T-helper 2 cell treated with Interferon-gamma antibody and Interleukin-4, amounts not matched to agents 100 ng/mL and 5 ng/mL, for 36 hours (primary cell): ENCODE measurements around the gene PTPRS. TPM values are rescaled to one million over a fixed set of nuclear protein-coding genes. Genes with fewer than 3 reads are reported as not detected.
"Not testable (repeated sequence)": the region's sequence is repeated elsewhere in the genome, so short reads cannot be mapped to it uniquely, and the experiment has no call there.

Experiments
- intact Hi-C: fragments of 100-400 bp; cut with micrococcal nuclease; formaldehyde crosslinking; loops from one replicate; pipeline ENCODE4 v1.15.1; 2023
- total RNA-seq: library from RNA; stranded (reverse); gene quantifications from 2 replicates; pipeline ENCODE4 v1.2.3, GENCODE V29; 2022

The PTPRS gene
- total RNA-seq, 1 donor from 2014 or later: 0.16 TPM

DNA sequence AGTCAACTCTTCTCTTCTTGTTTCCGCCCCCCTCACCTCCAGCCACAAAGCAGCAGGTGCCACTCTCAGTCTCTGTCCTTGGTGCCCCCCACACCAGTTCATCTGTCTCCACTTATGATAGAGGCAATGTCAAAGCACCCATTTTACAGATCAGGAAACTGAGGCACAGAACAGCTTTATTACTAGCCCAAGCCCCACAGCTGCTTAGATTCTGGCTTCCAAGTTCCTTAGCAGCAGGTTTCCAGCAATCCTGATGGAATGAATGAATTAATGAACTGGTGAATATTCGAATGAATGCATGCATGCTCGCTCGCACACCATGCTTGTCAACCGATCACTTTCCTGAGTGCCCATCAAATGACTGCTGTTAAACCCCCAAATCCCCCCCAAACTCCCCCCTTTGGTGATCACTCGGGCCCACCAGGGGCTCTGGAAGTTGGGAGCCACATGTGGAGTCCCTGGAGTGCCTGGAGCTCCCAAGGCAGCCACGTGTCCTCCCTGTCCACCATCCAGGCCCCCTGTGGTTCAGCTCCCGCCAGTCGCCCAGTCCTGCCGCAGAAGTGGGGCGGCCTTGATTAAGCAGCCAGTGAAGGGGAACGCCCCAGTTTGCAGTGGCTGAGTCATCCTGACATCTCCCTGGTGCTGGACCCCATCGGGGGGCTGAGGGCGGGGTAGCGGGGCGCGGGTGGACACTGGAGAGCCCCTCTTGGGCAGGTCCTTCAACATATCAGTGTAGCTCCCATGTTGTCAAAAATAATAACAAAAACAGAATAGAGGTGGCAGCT is 6.8 kb downstream of the PTPRS start:
- intact Hi-C loops: no loop called here

GRCh38 chr19:5332501-5332900 is 8.1 kb downstream of the PTPRS start:
- intact Hi-C loops: no loop called here

GRCh38 chr19:5331790-5332189 is 8.8 kb downstream of the PTPRS start:
- intact Hi-C loops: no loop called here

GRCh38 chr19:5330307-5330720 is 10.3 kb downstream of the PTPRS start:
- intact Hi-C loops: no loop called here

DNA sequence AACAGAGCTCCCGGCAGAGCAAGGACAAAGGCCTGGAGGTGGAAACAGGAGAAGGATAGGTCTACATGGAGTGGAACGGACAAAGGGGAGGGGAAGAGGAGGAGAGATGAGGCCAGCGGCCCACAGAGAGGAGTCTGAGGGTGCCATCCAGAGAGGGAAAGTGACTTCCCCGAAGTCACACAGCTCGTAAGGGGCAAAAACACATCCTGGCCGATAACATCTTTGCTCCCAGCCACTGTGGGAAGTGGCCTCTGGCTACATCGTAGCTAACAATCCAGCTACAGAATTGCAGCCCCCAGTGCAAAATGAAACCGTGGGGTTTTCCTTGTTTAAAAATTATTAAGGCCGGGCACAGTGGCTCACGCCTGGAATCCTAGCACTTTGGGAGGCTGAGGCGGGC is 11.5 kb downstream of the PTPRS start:
- intact Hi-C loops: no loop called here

- intact Hi-C loops: not testable (repeated sequence)
These were observed 12.2 kb downstream of the PTPRS start for GRCh38 chr19:5328407-5328806.

- intact Hi-C loops: no loop called here
These were observed 13.5 kb downstream of the PTPRS start for GRCh38 chr19:5326986-5327623.

DNA sequence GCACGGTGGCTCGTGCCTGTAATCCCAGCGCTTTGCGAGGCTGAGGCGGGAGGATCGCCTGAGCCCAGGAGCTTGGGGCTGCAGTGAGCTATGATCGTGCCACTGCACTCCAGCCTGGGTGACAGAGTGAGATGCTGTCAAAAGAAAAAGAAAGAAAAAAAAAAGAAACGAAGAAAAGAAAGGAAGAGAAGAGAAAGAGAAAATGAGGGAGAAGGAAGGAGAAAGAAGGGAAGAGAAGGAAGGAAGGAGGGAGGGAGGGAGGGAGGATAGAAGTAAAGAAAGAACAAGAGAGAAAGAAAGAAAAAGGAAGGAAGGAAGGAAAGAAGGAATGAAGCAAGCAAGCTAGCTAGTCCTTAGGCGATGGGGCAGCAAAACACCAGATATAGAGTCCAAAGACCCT is 14.1 kb downstream of the PTPRS start:
- intact Hi-C loops: no loop called here

DNA sequence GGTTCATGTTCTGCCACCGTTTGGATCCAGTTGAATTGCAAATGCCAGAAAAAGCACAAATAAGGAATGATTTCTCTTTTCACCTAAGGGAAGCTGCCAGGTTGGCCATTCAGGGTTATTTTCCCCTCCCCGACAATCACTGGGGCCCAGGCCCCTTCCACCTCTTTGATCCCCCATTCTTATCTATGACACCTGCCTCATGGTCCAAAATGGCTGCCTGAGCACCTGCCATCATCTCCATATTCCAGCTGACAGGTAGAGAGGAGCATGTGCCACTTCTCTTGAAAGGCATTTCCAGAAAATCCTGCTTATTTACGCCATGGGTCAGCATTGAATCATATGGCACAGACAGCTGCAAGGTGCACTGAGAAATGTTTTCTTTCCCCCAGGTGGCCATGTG is 15.7 kb downstream of the PTPRS start:
- intact Hi-C loops: no loop called here

GRCh38 chr19:5323475-5323811 is 17.2 kb downstream of the PTPRS start:
- intact Hi-C loops: no loop called here

DNA sequence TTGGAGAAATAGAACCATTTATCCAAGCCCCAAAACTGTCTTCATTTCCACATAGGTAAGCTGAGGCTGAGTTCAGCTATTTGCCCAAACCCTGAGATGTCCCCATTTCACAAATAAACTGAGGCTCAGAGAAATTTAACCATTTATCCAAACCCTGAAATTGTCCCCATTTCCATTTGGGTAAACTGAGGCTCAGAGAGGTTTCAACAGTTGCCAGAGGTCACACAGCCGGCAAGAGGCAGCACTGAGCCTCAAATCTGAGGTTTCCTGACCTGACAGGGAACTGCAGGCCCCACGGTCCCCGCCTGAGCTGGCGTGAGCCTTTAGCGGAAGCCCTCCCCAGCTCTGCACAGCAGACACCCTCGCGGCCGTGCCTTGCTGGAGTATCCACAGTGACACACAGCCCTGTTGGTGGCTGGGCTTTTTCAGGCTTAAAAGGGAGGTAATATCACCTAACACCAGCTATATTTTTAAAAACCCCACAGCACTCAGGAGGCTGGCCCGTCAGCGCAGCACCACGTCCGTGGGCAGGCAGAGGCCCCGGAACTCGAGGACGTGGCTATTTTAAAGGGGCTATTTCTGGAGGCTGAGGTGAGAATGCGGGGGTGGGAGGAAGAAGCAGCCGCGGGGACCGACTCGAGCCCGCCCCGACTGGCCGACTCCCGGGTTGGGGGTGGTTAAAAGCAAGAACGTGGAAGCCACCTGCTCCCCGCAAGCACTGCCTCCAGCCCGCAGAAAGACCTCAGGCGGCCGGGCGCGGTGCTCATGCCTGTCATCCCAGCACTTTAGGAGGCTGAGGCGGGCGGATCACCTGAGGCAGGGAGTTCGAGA is 18.5 kb downstream of the PTPRS start:
- intact Hi-C loops: no loop called here

DNA sequence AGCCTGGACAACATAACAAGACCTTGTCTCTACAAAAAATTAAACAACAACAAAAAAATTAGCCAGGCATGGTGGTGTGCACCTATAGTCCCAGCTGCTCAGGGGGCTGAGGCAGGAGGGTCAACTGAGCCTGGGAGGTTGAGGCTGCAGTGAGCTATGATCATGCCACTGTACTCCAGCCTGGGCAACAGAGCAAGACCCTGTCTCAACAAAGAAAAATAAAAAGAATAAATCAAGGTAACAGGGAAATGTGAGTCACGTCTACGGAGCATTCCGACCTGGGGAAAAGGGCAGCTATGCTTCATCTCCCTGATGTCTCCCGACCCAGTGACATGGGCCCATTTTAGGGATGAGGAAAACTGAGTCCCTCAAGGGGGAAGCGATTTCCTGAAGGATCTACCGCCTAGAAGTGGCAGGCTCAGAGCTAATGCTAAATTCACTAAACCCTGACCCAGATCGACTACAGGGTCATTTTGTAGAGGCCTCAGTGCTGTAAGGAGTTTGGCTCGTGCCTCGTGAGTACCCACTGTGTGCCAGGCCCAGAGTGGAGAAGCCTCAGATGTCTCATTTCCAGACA is 19.5 kb downstream of the PTPRS start:
- intact Hi-C loops: no loop called here

GRCh38 chr19:5319516-5319915 is 21.1 kb downstream of the PTPRS start:
- intact Hi-C loops: no loop called here

GRCh38 chr19:5318306-5318705 is 22.3 kb downstream of the PTPRS start:
- intact Hi-C loops: no loop called here

DNA sequence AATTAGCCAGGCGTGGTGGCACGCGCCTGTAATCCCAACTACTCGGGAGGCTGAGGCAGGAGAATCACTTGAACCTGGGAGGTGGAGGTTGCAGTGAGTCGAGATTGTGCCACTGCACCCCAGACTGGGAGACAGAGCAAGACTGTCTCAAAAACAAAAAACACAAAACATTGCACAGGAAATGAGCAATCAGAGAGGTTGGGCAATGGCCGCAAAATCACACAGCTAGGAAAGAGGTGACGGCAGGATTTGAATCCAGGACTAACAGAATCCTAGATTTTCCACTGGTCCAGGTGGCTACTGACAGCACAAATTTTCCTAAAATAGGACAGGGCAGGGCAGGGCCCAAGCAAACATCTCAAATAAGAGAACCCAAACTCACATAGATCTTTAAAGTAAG is 23.3 kb downstream of the PTPRS start:
- intact Hi-C loops: no loop called here

DNA sequence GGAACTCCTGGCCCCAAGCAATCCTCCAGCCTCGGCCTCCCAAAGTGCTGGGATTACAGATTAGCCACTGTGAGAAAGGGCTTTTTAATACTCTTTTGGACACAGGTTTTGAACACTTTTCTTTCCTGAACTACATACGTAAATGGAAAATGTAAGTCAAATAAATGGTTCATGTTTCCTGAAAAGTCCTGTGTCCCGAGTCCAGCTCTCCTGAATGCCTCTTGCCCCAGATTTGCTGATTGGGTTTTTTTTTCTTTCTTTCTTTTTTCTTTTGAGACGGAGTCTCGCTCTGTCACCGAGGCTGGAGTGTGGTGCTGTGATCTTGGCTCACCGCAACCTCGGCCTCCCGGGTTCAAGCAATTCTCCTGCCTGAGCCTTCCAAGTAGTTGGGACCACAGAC is 24.5 kb downstream of the PTPRS start:
- intact Hi-C loops: no loop called here

GRCh38 chr19:5314907-5315298 is 25.7 kb downstream of the PTPRS start:
- intact Hi-C loops: no loop called here

DNA sequence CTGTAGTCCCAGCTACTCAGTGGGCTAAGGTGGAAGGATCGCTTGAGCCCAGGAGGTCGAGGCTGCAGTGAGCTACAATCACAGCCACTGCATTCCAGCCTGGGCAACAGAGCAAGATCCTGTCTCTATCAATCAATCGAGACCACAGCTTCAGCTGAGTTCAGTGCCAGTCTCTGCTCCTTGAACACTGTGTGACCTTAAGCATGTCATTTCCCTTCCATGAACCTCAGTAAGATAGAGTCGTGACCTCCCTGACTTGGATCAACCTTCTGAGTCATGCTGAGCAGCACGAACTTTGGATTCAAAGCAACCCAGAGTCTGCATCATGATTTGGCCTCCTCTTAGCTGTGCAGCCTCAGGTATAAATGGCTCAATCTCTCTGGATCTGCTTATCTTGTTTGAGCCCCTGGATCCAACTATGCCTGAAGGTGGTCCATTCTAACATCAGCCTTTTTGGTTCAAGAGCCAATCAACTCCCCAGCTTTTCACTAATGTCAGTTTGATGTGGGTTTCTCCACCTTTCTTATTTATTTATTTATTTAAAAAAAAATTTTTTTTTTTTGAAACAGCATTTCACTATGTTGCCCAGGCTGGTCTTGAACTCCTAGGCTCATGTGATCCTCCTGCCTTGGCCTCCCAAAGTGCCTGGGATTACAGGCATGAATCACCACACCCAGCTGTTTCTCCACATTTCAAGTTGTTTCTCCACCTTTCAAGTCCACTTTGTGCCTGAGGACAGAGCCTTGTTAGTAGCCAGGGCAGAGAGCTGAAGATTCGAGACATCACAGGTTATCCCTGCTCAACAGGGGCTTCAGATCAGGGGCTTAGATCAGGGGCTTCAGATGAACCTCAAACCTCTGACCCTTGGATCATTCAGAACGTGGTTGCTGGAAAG is 26.4 kb downstream of the PTPRS start:
- intact Hi-C loops: no loop called here

GRCh38 chr19:5313307-5313706 is 27.3 kb downstream of the PTPRS start:
- intact Hi-C loops: no loop called here

- intact Hi-C loops: no loop called here
These were observed 28.6 kb downstream of the PTPRS start for GRCh38 chr19:5312058-5312457.
